Hindlimb muscle (tissue), 1 donor: Measurements from ENCODE around the gene ATP11C. TPM values are rescaled to one million over a fixed set of nuclear protein-coding genes. Genes with fewer than 3 reads are reported as not detected.

Experiments
- DNase-seq: peaks from one replicate; pipeline ENCODE4 v3.0.0-alpha.2; 2013
- polyA plus RNA-seq: library from polyadenylated mRNA; unstranded; fragments of 120-200 nt; gene quantifications from one replicate; pipeline ENCODE4 v1.2.1, GENCODE V29; 2013; ENCODE audit not compliant: insufficient read length

Gene ATP11C
- polyA plus RNA-seq, 1 donor: 15.0 TPM

GRCh38 chrX:139802048-139802447, 130.8 kb downstream of the ATP11C start:
- no peak for DNase-seq

- DNase-seq: no peak
These were observed 131.4 kb downstream of the ATP11C start for GRCh38 chrX:139801397-139801813.

GRCh38 chrX:139798701-139799100, 134.2 kb downstream of the ATP11C start:
- no peak for DNase-seq

GRCh38 chrX:139795196-139795595, 137.7 kb downstream of the ATP11C start:
- DNase-seq: no peak

- DNase-seq: no peak
These were observed 145.3 kb downstream of the ATP11C start for GRCh38 chrX:139787601-139788000.

GRCh38 chrX:139784807-139785206, 148.0 kb downstream of the ATP11C start:
- no peak for DNase-seq

- no peak for DNase-seq
These were observed 148.9 kb downstream of the ATP11C start for GRCh38 chrX:139783959-139784358.

- DNase-seq: no peak
These were observed 149.8 kb downstream of the ATP11C start for GRCh38 chrX:139783030-139783429.

- no peak for DNase-seq
These were observed 156.3 kb downstream of the ATP11C start for GRCh38 chrX:139776599-139776998.

GRCh38 chrX:139770366-139770765, 162.5 kb downstream of the ATP11C start:
- no peak for DNase-seq

GRCh38 chrX:139766545-139766983, 166.3 kb downstream of the ATP11C start:
- no peak for DNase-seq

- DNase-seq: no peak
These were observed 170.3 kb downstream of the ATP11C start for GRCh38 chrX:139762400-139763183.

GRCh38 chrX:139759637-139760036, 173.2 kb downstream of the ATP11C start:
- DNase-seq: no peak

GRCh38 chrX:139758809-139759208, 174.0 kb downstream of the ATP11C start:
- no peak for DNase-seq

GRCh38 chrX:139758250-139758649, 174.6 kb downstream of the ATP11C start:
- DNase-seq: no peak

- no peak for DNase-seq
These were observed 181.8 kb downstream of the ATP11C start for GRCh38 chrX:139751053-139751452.

GRCh38 chrX:139750390-139750789, 182.5 kb downstream of the ATP11C start:
- no peak for DNase-seq

- no peak for DNase-seq
These were observed 193.7 kb downstream of the ATP11C start for GRCh38 chrX:139739138-139739537.

- no peak for DNase-seq
These were observed 194.3 kb downstream of the ATP11C start for GRCh38 chrX:139738581-139738980.

- DNase-seq: no peak
These were observed 196.7 kb downstream of the ATP11C start for GRCh38 chrX:139736151-139736550.

GRCh38 chrX:139734996-139735395, 197.9 kb downstream of the ATP11C start:
- DNase-seq: no peak

GRCh38 chrX:139725720-139726119, 207.1 kb downstream of the ATP11C start:
- no peak for DNase-seq

GRCh38 chrX:139724626-139725025, 208.2 kb downstream of the ATP11C start:
- no peak for DNase-seq

- no peak for DNase-seq
These were observed 211.9 kb downstream of the ATP11C start for GRCh38 chrX:139720979-139721378.

- no peak for DNase-seq
These were observed 212.7 kb downstream of the ATP11C start for GRCh38 chrX:139720136-139720535.
